Measurements from ENCODE around the gene NCOR1. TPM values are rescaled to one million over a fixed set of nuclear protein-coding genes. Genes with fewer than 3 reads are reported as not detected.
"Not testable (repeated sequence)": the region's sequence is repeated elsewhere in the genome, so short reads cannot be mapped to it uniquely, and the experiment has no call there.

Gene NCOR1
- total RNA-seq, 1 donor from 2014 or later = 85.0 TPM

- no peak for DNase-seq (ENCODE audit: low spot score)
Observed at GRCh38 chr17:16150251-16150856, 65.0 kb downstream of the NCOR1 start.

- DNase-seq (ENCODE audit: low spot score) = no peak
Observed at GRCh38 chr17:16148596-16148995, 66.7 kb downstream of the NCOR1 start.

- DNase-seq (ENCODE audit: low spot score) = not testable (repeated sequence)
Observed at GRCh38 chr17:16145319-16145890, 69.9 kb downstream of the NCOR1 start.

GRCh38 chr17:16141685-16142084, 73.6 kb downstream of the NCOR1 start:
- no peak for DNase-seq (ENCODE audit: low spot score)

- no peak for DNase-seq (ENCODE audit: low spot score)
Observed at GRCh38 chr17:16140854-16141253, 74.5 kb downstream of the NCOR1 start.

GRCh38 chr17:16135461-16135860, 79.9 kb downstream of the NCOR1 start:
- DNase-seq (ENCODE audit: low spot score) = no peak

GRCh38 chr17:16131593-16131992, 83.7 kb downstream of the NCOR1 start:
- DNase-seq (ENCODE audit: low spot score) = no peak

GRCh38 chr17:16129441-16130205, 85.7 kb downstream of the NCOR1 start:
- DNase-seq (ENCODE audit: low spot score) = no peak

- DNase-seq (ENCODE audit: low spot score) = no peak
Observed at GRCh38 chr17:16123531-16123930, 91.8 kb downstream of the NCOR1 start.

GRCh38 chr17:16122697-16123434, 92.5 kb downstream of the NCOR1 start:
- DNase-seq (ENCODE audit: low spot score) = no peak

GRCh38 chr17:16121915-16122314, 93.4 kb downstream of the NCOR1 start:
- DNase-seq (ENCODE audit: low spot score) = no peak

- DNase-seq (ENCODE audit: low spot score) = no peak
Observed at GRCh38 chr17:16120937-16121336, 94.4 kb downstream of the NCOR1 start.

- no peak for DNase-seq (ENCODE audit: low spot score)
Observed at GRCh38 chr17:16117149-16117548, 98.2 kb downstream of the NCOR1 start.

GRCh38 chr17:16115077-16115698, 100.1 kb downstream of the NCOR1 start:
- not testable (repeated sequence) for DNase-seq (ENCODE audit: low spot score)

- DNase-seq (ENCODE audit: low spot score) = no peak
Observed at GRCh38 chr17:16108871-16109270, 106.5 kb downstream of the NCOR1 start.

- no peak for DNase-seq (ENCODE audit: low spot score)
Observed at GRCh38 chr17:16108386-16108785, 106.9 kb downstream of the NCOR1 start.

- DNase-seq (ENCODE audit: low spot score) = no peak
Observed at GRCh38 chr17:16107165-16107770, 108.1 kb downstream of the NCOR1 start.

- peak; percentile 44 for DNase-seq (ENCODE audit: low spot score)
Observed at GRCh38 chr17:16106161-16106891, 109.0 kb downstream of the NCOR1 start.

GRCh38 chr17:16104189-16104588, 111.1 kb downstream of the NCOR1 start:
- no peak for DNase-seq (ENCODE audit: low spot score)

GRCh38 chr17:16101440-16101839, 113.9 kb downstream of the NCOR1 start:
- DNase-seq (ENCODE audit: low spot score) = no peak

Data from umbilical cord (tissue), 2 donors.